ENCODE results near the gene ADCK1. TPM values are rescaled to one million over a fixed set of nuclear protein-coding genes. Genes with fewer than 3 reads are reported as not detected.
A peak's percentile ranks its signal among the peaks of the same experiment; 100 is the strongest.

Gene ADCK1
- total RNA-seq, 6 experiments from 2014 or later, result 3.7 to 6.0 (median 5.1) TPM

DNA sequence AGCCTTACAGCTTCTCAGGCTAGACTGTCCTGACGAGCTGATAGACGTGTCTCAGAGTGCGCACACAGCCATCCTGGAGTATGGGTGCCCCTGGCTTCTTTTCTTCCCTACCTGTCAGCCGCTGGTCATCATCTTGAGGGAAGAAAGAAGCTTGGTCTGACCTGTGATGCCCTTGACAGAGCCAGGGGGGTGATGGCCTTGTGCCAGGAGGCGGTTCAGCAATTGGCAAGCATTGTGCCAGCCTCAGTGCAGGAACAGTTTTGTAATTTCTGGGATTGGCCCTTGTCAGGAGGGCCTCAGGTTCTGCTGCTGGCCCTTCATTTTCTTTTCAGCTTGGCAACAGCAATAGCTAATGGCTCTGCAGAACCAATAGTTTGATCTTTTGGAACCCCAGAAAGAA lies 80.1 kb downstream of the ADCK1 start:
- intact Hi-C loops (cut with DNase I), result no loop called here
- ATAC-seq (no peak), DNase-seq (no peak)
- H3K27ac ChIP-seq, result no peak overlapping the region
- 50% methylated on average over 1 of the region's 5 CpGs for WGBS (ENCODE audit: insufficient coverage, low coverage, low lambda C conversion rate, missing lambda C conversion rate)
- no peaks in the 10 kb centered on the region for H3K9me3 ChIP-seq
- no peaks in the 10 kb centered on the region for H3K27me3 ChIP-seq
- H3K36me3 ChIP-seq, result no peaks in the 10 kb centered on the region
- TF ChIP-seq POLR2A (IDR thresholded peaks at IDR 0.05), result no peak
- TF ChIP-seq CTCF (IDR thresholded peaks at IDR 0.05), result no peak
- H3K4me3 ChIP-seq, result no peak overlapping the region
- H3K4me1 ChIP-seq, result no peaks in the 10 kb centered on the region

GRCh38 chr14:77882098-77882497 lies 82.2 kb downstream of the ADCK1 start:
- no peaks in the 10 kb centered on the region for H3K4me1 ChIP-seq
- no peak overlapping the region for H3K27ac ChIP-seq
- H3K9me3 ChIP-seq, result no peaks in the 10 kb centered on the region
- ATAC-seq (no peak), DNase-seq (no peak)
- no peaks in the 10 kb centered on the region for H3K36me3 ChIP-seq
- TF ChIP-seq POLR2A (IDR thresholded peaks at IDR 0.05) (no peak), CTCF (IDR thresholded peaks at IDR 0.05) (no peak)
- 77% methylated on average over 5 of the region's 5 CpGs for WGBS (ENCODE audit: insufficient coverage, low coverage, low lambda C conversion rate, missing lambda C conversion rate)
- no peak overlapping the region for H3K4me3 ChIP-seq
- intact Hi-C loops (cut with DNase I), result no loop called here
- no peaks in the 10 kb centered on the region for H3K27me3 ChIP-seq

DNA sequence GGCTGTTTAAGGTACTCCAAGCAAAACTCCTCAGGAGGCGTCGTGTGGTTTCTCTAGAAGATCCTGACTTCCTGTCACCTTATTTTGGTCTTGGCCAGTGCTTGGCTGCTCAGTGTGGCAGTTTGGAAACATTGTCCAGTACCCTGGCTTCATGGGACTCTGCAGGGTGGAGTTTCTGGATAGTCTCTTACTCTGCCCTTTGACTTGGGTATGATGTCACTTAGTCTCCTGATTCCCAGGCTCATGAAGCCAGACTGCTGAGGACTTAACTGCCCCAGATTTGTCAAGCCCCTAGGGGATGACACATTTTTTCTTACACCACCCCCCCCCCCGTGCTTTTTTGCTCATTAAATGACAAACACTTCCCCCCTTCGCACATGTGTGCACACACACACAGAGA lies 82.7 kb downstream of the ADCK1 start:
- peak in 2 of 4 donors; percentile 40 to 71 for ATAC-seq
- no peaks in the 10 kb centered on the region for H3K9me3 ChIP-seq
- H3K36me3 ChIP-seq, result no peaks in the 10 kb centered on the region
- H3K27ac ChIP-seq, result no peak overlapping the region
- intact Hi-C loops (cut with DNase I), result no loop called here
- no peak overlapping the region for H3K4me3 ChIP-seq
- no peaks in the 10 kb centered on the region for H3K27me3 ChIP-seq
- DNase-seq, result no peak
- no peaks in the 10 kb centered on the region for H3K4me1 ChIP-seq
- TF ChIP-seq POLR2A (IDR thresholded peaks at IDR 0.05), result no peak
- TF ChIP-seq CTCF (IDR thresholded peaks at IDR 0.05), result no peak
- WGBS (ENCODE audit: insufficient coverage, low coverage, low lambda C conversion rate, missing lambda C conversion rate), result 44% methylated on average over 2 of the region's 4 CpGs

DNA sequence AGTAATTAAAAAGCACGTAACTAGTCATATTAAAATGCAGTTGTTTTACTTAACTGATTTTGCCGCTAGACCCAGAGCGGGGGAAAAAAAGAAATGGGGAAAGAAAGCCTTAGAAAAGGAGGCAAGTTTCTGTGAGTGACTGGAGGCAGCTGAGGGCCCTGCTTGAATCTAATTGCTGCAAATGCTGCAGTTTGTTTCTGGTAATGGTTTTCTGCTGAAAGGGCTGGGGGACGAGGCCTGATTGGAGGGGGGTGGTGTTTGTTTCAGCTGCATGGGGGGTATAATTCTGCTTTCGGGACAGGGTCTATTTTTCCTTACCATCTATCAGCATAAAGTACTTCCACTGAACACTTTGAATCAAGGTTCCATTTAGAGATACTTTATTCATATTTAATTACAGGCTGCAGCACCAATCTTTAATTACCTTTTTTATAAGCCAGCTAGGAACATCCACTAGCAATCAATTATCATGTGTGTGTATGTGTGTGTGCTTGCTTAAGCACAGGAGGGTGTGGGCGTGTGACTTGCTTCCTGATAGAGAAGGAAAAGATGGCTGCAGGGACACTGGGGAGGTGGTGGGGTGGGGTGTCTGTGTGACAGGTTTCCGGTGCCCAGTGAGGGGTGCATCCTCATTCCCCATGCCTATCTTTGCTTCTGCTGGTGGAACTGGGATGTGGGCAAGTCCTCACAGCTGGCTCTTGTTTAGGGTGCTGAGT lies 83.4 kb downstream of the ADCK1 start:
- ATAC-seq, result no peak
- 88% methylated on average over 6 of the region's 7 CpGs for WGBS (ENCODE audit: insufficient coverage, low coverage, low lambda C conversion rate, missing lambda C conversion rate)

More for the DNA sequence above, 83.4 kb downstream of the ADCK1 start:
- Histone ChIP-seq H3K27ac (no peak overlapping the region), H3K36me3 (no peaks in the 10 kb centered on the region), H3K9me3 (no peaks in the 10 kb centered on the region), H3K27me3 (no peaks in the 10 kb centered on the region), H3K4me1 (no peaks in the 10 kb centered on the region), H3K4me3 (no peak overlapping the region)
- intact Hi-C loops (cut with DNase I), result no loop called here
- TF ChIP-seq POLR2A (IDR thresholded peaks at IDR 0.05), result no peak
- TF ChIP-seq CTCF (IDR thresholded peaks at IDR 0.05), result no peak
- no peak for DNase-seq

All from right lobe of liver (tissue), 6 donors.